K562 (cell line): Measurements from ENCODE around the gene TCF15. TPM values are rescaled to one million over a fixed set of nuclear protein-coding genes. Genes with fewer than 3 reads are reported as not detected.

Experiments used
- CREM ChIP-seq: IDR thresholded peaks from 2 replicates; pipeline ENCODE4 v1.6.1; 2014; ENCODE audit warnings: antibody characterized with exemption, low read depth
- ELF1 ChIP-seq: fragments of 200-800 bp; sonication (Bioruptor generic); IDR thresholded peaks from 2 replicates; pipeline ENCODE4 v1.6.1; 2016; ENCODE audit warnings: missing genetic modification characterization, missing compliant biosample characterization
- HOXB6 ChIP-seq: fragments of 250-450 bp; sonication (Bioruptor Pico); IDR thresholded peaks from 2 replicates; pipeline ENCODE4 v1.5.1; 2022; ENCODE audit warnings: mild to moderate bottlenecking, borderline replicate concordance
- MCM3 ChIP-seq: fragments of 450-650 bp; IDR thresholded peaks from 2 replicates; pipeline ENCODE4 v1.6.1; 2016
- RCOR1 ChIP-seq, 2 experiments: IDR thresholded peaks; 2 replicates each; pipeline ENCODE4 v1.6.1; 2012; ENCODE audit warnings: low read depth in 2 of 2, low read length in 2 of 2, borderline replicate concordance in 1 of 2, improper control_type of control experiment in 1 of 2
- RHOXF2B ChIP-seq: fragments of 250-450 bp; sonication (Bioruptor Pico); conservative IDR thresholded peaks from 2 replicates; pipeline ENCODE4 v1.5.1; 2021
- SRF ChIP-seq, 2 experiments: fragments of 250-450, 450-650 bp in 1 of 2; sonication (Bioruptor Pico) in 1 of 2; sonication (generic) in 1 of 2; formaldehyde crosslinking; IDR thresholded peaks; 2 replicates each; pipeline versions ENCODE4 v1.5.0 to v1.5.1; 2020 to 2022; ENCODE audit warnings: mild to moderate bottlenecking in 1 of 2, missing genetic modification reagents in 1 of 2
- TEAD1 ChIP-seq, 2 experiments: fragments of 450-650 bp in 1 of 2; sonication (generic) in 1 of 2; formaldehyde crosslinking; IDR thresholded peaks; 2 replicates each; pipeline versions ENCODE4 v1.4.0 to v1.8.0; 2020 to 2022; ENCODE audit warnings: mild to moderate bottlenecking in 2 of 2, missing genetic modification reagents in 1 of 2
- TEAD4 ChIP-seq, 2 experiments: sonication (generic) in 1 of 2; formaldehyde crosslinking in 1 of 2; IDR thresholded peaks; 2 replicates each; pipeline versions ENCODE4 v1.6.1 to v1.8.0; 2012 to 2022; ENCODE audit warnings: borderline replicate concordance in 1 of 2, inconsistent platforms in 1 of 2, low read length in 1 of 2, mild to moderate bottlenecking in 1 of 2, missing genetic modification reagents in 1 of 2
- ZBTB1 ChIP-seq: sonication (generic); formaldehyde crosslinking; IDR thresholded peaks from 2 replicates; pipeline ENCODE4 v1.8.1; 2023; ENCODE audit warnings: missing genetic modification reagents, low read depth, mild to moderate bottlenecking, borderline replicate concordance
- ZNF175 ChIP-seq: fragments of 200-800 bp; sonication (Bioruptor generic); IDR thresholded peaks from 2 replicates; pipeline ENCODE4 v1.6.1; 2016; ENCODE audit warnings: low read depth, mild to moderate bottlenecking, missing genetic modification characterization, missing compliant biosample characterization
- polyA plus RNA-seq, 8 experiments: library from polyadenylated mRNA; depleted of rRNA in 4 of 8; stranded (reverse) in 5 of 8; unstranded in 3 of 8; fragments of >200 nt; fragmentation: Nextera tagmentation in 2 of 8; fragmentation: Illumina TruSeq in 1 of 8; extraction: Ambion mirVana in 2 of 8; extraction: Trizol in 1 of 8; gene quantifications; 2 replicates each; pipeline versions ENCODE4 v1.2.1 to v1.2.3, GENCODE V29; 2011 to 2014; ENCODE audit warnings: inconsistent platforms in 1 of 8, missing spikeins in 1 of 8
- total RNA-seq, 7 experiments: library from RNA; depleted of rRNA in 6 of 7; stranded (reverse); fragments of >200 nt in 6 of 7; fragmentation: Illumina TruSeq in 2 of 7; extraction: Trizol in 2 of 7; gene quantifications; 2 replicates each; pipeline versions ENCODE4 v1.2.1 to v1.2.3, GENCODE V29; 2011 to 2021; ENCODE audit warnings: low replicate concordance in 1 of 7
- TF ChIP-seq, protein P1 (sequence below): fragments of 450-650 bp; IDR thresholded peaks from 2 replicates; pipeline ENCODE4 v1.6.1; 2016; ENCODE audit warnings: mild to moderate bottlenecking
- TF ChIP-seq, protein P2 (sequence below): fragments of 200-400 bp; formaldehyde crosslinking; IDR thresholded peaks from 2 replicates; pipeline ENCODE4 v1.6.1; 2017; ENCODE audit warnings: mild to moderate bottlenecking, low read depth, low read length, moderate library complexity
- TF ChIP-seq, protein P3 (sequence below): fragments of 450-650 bp; formaldehyde crosslinking; IDR thresholded peaks from 2 replicates; pipeline ENCODE4 v1.4.0; 2020; ENCODE audit warnings: mild to moderate bottlenecking, moderate library complexity
- TF ChIP-seq, protein P4 (sequence below), 3 experiments: IDR thresholded peaks in 2 of 3; conservative IDR thresholded peaks in 1 of 3; 2 replicates each; pipeline ENCODE4 v1.5.1; 2011 to 2012; ENCODE audit warnings: low read length in 3 of 3, mild to moderate bottlenecking in 3 of 3, control low read depth in 2 of 3, improper control_type of control experiment in 1 of 3, inconsistent platforms in 1 of 3, low read depth in 1 of 3, mixed read lengths in 1 of 3, moderate library complexity in 1 of 3; ENCODE audit not compliant: insufficient read depth in 2 of 3
- TF ChIP-seq, protein P5 (sequence below): fragments of 450-650 bp; formaldehyde crosslinking; IDR thresholded peaks from 2 replicates; pipeline ENCODE4 v1.4.0; 2020; ENCODE audit warnings: mild to moderate bottlenecking, moderate library complexity

TCF15 gene
- total and polyA plus RNA-seq, 9 of the 15 experiments (the other 6 are each of a cell fraction or from before 2014, with no cell fraction given) = 0.04 to 5.0 (median 1.2) TPM

DNA sequence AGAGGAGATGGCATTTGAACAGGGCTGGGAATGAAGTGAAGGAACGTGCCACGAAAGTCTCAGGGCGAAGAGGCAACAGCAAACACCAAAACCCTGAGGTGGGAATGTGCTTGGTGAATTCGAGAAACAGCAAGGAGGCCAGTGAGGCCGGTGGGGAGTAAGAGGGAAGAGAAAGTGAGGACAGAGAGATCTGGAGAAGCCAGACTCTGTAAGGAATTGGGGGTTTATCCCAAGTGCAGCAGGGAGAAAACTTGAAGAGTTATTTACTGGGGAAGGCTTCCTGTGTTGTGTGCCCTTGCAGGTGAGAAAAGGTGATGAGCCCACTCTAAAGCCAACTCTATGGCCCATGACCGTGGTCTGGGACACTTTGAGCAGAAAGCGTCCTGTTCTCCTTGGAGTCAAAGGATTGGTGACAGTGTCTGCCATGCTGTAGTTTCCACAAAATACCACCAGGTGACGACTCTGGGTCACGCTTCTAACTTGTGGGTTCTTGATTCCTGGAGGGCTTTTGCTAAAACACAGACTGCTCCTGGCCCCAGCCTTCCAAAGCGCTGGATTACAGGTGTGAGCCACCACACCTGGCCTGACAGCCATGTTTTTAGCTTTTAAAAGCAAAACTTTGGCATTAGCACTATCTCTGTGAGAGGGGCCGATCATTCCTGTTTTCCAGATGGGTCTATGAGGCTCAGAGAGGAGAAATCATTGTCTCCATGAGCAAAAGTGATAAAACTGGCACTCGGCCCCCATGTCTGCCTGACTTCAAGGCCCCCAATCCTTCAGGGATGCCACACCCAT lies 48.5 kb downstream of the TCF15 start (continued):
- TF ChIP-seq, protein P1, sequence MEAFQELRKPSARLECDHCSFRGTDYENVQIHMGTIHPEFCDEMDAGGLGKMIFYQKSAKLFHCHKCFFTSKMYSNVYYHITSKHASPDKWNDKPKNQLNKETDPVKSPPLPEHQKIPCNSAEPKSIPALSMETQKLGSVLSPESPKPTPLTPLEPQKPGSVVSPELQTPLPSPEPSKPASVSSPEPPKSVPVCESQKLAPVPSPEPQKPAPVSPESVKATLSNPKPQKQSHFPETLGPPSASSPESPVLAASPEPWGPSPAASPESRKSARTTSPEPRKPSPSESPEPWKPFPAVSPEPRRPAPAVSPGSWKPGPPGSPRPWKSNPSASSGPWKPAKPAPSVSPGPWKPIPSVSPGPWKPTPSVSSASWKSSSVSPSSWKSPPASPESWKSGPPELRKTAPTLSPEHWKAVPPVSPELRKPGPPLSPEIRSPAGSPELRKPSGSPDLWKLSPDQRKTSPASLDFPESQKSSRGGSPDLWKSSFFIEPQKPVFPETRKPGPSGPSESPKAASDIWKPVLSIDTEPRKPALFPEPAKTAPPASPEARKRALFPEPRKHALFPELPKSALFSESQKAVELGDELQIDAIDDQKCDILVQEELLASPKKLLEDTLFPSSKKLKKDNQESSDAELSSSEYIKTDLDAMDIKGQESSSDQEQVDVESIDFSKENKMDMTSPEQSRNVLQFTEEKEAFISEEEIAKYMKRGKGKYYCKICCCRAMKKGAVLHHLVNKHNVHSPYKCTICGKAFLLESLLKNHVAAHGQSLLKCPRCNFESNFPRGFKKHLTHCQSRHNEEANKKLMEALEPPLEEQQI = no peak
- TF ChIP-seq TEAD4 (IDR thresholded peaks at IDR 0.05; ENCODE audit: low read length) (peak; percentile 23; the same call in 1 of the 2 replicates), TEAD4 (CRISPR knock-in tag; IDR thresholded peaks at IDR 0.05; ENCODE audit: borderline replicate concordance) (no peak), RCOR1 (IDR thresholded peaks at IDR 0.05; ENCODE audit: borderline replicate concordance in 1 of 2, low read depth in 2 of 2, low read length in 2 of 2) (0 out of 4 replicates have a peak, but pooled peaks of 1 of the 2 experiments have one; percentile 16), RHOXF2B (CRISPR knock-in tag) (no peak), SRF (CRISPR knock-in tag; IDR thresholded peaks at IDR 0.05) (no peak), MCM3 (no peak), TEAD1 (CRISPR knock-in tag; IDR thresholded peaks at IDR 0.05) (peak in 1 of 2 experiments; percentile 61; a peak in 1 of 4 replicates), CREM (peak; percentile 56), HOXB6 (CRISPR knock-in tag) (no peak), ZBTB1 (CRISPR knock-in tag) (no peak), ELF1 (tag) (no peak), ZNF175 (CRISPR knock-in tag) (no peak)
- TF ChIP-seq, protein P2, sequence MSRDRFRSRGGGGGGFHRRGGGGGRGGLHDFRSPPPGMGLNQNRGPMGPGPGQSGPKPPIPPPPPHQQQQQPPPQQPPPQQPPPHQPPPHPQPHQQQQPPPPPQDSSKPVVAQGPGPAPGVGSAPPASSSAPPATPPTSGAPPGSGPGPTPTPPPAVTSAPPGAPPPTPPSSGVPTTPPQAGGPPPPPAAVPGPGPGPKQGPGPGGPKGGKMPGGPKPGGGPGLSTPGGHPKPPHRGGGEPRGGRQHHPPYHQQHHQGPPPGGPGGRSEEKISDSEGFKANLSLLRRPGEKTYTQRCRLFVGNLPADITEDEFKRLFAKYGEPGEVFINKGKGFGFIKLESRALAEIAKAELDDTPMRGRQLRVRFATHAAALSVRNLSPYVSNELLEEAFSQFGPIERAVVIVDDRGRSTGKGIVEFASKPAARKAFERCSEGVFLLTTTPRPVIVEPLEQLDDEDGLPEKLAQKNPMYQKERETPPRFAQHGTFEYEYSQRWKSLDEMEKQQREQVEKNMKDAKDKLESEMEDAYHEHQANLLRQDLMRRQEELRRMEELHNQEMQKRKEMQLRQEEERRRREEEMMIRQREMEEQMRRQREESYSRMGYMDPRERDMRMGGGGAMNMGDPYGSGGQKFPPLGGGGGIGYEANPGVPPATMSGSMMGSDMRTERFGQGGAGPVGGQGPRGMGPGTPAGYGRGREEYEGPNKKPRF = no peak
- TF ChIP-seq, protein P3, sequence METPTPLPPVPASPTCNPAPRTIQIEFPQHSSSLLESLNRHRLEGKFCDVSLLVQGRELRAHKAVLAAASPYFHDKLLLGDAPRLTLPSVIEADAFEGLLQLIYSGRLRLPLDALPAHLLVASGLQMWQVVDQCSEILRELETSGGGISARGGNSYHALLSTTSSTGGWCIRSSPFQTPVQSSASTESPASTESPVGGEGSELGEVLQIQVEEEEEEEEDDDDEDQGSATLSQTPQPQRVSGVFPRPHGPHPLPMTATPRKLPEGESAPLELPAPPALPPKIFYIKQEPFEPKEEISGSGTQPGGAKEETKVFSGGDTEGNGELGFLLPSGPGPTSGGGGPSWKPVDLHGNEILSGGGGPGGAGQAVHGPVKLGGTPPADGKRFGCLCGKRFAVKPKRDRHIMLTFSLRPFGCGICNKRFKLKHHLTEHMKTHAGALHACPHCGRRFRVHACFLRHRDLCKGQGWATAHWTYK (CRISPR knock-in tag) = no peak
- TF ChIP-seq, protein P4, sequence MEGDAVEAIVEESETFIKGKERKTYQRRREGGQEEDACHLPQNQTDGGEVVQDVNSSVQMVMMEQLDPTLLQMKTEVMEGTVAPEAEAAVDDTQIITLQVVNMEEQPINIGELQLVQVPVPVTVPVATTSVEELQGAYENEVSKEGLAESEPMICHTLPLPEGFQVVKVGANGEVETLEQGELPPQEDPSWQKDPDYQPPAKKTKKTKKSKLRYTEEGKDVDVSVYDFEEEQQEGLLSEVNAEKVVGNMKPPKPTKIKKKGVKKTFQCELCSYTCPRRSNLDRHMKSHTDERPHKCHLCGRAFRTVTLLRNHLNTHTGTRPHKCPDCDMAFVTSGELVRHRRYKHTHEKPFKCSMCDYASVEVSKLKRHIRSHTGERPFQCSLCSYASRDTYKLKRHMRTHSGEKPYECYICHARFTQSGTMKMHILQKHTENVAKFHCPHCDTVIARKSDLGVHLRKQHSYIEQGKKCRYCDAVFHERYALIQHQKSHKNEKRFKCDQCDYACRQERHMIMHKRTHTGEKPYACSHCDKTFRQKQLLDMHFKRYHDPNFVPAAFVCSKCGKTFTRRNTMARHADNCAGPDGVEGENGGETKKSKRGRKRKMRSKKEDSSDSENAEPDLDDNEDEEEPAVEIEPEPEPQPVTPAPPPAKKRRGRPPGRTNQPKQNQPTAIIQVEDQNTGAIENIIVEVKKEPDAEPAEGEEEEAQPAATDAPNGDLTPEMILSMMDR (IDR thresholded peaks at IDR 0.05 in 2 of 3, conservative IDR thresholded peaks at IDR 0.05 in 1 of 3; ENCODE audit: insufficient read depth in 2 of 3, low read depth in 1 of 3, low read length in 3 of 3) = peak; percentile 89 to 96 (median 91)
- TF ChIP-seq, protein P5, sequence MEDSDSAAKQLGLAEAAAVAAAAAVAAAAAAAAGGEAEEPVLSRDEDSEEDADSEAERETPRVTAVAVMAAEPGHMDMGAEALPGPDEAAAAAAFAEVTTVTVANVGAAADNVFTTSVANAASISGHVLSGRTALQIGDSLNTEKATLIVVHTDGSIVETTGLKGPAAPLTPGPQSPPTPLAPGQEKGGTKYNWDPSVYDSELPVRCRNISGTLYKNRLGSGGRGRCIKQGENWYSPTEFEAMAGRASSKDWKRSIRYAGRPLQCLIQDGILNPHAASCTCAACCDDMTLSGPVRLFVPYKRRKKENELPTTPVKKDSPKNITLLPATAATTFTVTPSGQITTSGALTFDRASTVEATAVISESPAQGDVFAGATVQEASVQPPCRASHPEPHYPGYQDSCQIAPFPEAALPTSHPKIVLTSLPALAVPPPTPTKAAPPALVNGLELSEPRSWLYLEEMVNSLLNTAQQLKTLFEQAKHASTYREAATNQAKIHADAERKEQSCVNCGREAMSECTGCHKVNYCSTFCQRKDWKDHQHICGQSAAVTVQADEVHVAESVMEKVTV (CRISPR knock-in tag) = peak; percentile 90
